K562 (cell line): Measurements from ENCODE around the gene BIRC6. TPM values are rescaled to one million over a fixed set of nuclear protein-coding genes. Genes with fewer than 3 reads are reported as not detected.

ENCODE experiments used
- ESRRB ChIP-seq: fragments of 250-450 bp; sonication (Bioruptor Pico); IDR thresholded peaks from 2 replicates; pipeline ENCODE4 v1.5.0; 2020; ENCODE audit warnings: mild to moderate bottlenecking, moderate library complexity, borderline replicate concordance
- PHF20 ChIP-seq: fragments of 450-650 bp; IDR thresholded peaks from 2 replicates; pipeline ENCODE4 v1.6.1; 2018; ENCODE audit not compliant: partially characterized antibody
- RAD21 ChIP-seq, 2 experiments: fragments of 250-450 bp in 1 of 2; fragments of 450-650 bp in 1 of 2; sonication (Bioruptor Pico) in 1 of 2; formaldehyde crosslinking in 1 of 2; IDR thresholded peaks in 1 of 2; conservative IDR thresholded peaks in 1 of 2; 2 replicates each; pipeline versions ENCODE4 v1.4.0 to v1.8.0; 2020 to 2022; ENCODE audit warnings: mild to moderate bottlenecking in 2 of 2, moderate library complexity in 1 of 2
- ZSCAN29 ChIP-seq: fragments of 450-650 bp; IDR thresholded peaks from 2 replicates; pipeline ENCODE4 v1.6.1; 2017
- polyA plus RNA-seq, 8 experiments: library from polyadenylated mRNA; depleted of rRNA in 4 of 8; stranded (reverse) in 5 of 8; unstranded in 3 of 8; fragments of >200 nt; fragmentation: Nextera tagmentation in 2 of 8; fragmentation: Illumina TruSeq in 1 of 8; extraction: Ambion mirVana in 2 of 8; extraction: Trizol in 1 of 8; gene quantifications; 2 replicates each; pipeline versions ENCODE4 v1.2.1 to v1.2.3, GENCODE V29; 2011 to 2014; ENCODE audit warnings: inconsistent platforms in 1 of 8, missing spikeins in 1 of 8
- total RNA-seq, 7 experiments: library from RNA; depleted of rRNA in 6 of 7; stranded (reverse); fragments of >200 nt in 6 of 7; fragmentation: Illumina TruSeq in 2 of 7; extraction: Trizol in 2 of 7; gene quantifications; 2 replicates each; pipeline versions ENCODE4 v1.2.1 to v1.2.3, GENCODE V29; 2011 to 2021; ENCODE audit warnings: low replicate concordance in 1 of 7
- TF ChIP-seq, protein P1 (sequence below): fragments of 450-650 bp; IDR thresholded peaks from 2 replicates; pipeline ENCODE4 v1.6.1; 2016; ENCODE audit warnings: mild to moderate bottlenecking, moderate library complexity
- TF ChIP-seq, protein P2 (sequence below): IDR thresholded peaks from 2 replicates; pipeline ENCODE4 v1.6.1; 2011; ENCODE audit not compliant: insufficient read length; ENCODE audit errors: extremely low read depth

BIRC6 gene
- total and polyA plus RNA-seq, 9 of the 15 experiments (the other 6 are each of a cell fraction or from before 2014, with no cell fraction given), result 18.8 to 110 (median 49.8) TPM

GRCh38 chr2:32402091-32402490 lies 45.3 kb downstream of the BIRC6 start (continued):
- TF ChIP-seq, protein P1, sequence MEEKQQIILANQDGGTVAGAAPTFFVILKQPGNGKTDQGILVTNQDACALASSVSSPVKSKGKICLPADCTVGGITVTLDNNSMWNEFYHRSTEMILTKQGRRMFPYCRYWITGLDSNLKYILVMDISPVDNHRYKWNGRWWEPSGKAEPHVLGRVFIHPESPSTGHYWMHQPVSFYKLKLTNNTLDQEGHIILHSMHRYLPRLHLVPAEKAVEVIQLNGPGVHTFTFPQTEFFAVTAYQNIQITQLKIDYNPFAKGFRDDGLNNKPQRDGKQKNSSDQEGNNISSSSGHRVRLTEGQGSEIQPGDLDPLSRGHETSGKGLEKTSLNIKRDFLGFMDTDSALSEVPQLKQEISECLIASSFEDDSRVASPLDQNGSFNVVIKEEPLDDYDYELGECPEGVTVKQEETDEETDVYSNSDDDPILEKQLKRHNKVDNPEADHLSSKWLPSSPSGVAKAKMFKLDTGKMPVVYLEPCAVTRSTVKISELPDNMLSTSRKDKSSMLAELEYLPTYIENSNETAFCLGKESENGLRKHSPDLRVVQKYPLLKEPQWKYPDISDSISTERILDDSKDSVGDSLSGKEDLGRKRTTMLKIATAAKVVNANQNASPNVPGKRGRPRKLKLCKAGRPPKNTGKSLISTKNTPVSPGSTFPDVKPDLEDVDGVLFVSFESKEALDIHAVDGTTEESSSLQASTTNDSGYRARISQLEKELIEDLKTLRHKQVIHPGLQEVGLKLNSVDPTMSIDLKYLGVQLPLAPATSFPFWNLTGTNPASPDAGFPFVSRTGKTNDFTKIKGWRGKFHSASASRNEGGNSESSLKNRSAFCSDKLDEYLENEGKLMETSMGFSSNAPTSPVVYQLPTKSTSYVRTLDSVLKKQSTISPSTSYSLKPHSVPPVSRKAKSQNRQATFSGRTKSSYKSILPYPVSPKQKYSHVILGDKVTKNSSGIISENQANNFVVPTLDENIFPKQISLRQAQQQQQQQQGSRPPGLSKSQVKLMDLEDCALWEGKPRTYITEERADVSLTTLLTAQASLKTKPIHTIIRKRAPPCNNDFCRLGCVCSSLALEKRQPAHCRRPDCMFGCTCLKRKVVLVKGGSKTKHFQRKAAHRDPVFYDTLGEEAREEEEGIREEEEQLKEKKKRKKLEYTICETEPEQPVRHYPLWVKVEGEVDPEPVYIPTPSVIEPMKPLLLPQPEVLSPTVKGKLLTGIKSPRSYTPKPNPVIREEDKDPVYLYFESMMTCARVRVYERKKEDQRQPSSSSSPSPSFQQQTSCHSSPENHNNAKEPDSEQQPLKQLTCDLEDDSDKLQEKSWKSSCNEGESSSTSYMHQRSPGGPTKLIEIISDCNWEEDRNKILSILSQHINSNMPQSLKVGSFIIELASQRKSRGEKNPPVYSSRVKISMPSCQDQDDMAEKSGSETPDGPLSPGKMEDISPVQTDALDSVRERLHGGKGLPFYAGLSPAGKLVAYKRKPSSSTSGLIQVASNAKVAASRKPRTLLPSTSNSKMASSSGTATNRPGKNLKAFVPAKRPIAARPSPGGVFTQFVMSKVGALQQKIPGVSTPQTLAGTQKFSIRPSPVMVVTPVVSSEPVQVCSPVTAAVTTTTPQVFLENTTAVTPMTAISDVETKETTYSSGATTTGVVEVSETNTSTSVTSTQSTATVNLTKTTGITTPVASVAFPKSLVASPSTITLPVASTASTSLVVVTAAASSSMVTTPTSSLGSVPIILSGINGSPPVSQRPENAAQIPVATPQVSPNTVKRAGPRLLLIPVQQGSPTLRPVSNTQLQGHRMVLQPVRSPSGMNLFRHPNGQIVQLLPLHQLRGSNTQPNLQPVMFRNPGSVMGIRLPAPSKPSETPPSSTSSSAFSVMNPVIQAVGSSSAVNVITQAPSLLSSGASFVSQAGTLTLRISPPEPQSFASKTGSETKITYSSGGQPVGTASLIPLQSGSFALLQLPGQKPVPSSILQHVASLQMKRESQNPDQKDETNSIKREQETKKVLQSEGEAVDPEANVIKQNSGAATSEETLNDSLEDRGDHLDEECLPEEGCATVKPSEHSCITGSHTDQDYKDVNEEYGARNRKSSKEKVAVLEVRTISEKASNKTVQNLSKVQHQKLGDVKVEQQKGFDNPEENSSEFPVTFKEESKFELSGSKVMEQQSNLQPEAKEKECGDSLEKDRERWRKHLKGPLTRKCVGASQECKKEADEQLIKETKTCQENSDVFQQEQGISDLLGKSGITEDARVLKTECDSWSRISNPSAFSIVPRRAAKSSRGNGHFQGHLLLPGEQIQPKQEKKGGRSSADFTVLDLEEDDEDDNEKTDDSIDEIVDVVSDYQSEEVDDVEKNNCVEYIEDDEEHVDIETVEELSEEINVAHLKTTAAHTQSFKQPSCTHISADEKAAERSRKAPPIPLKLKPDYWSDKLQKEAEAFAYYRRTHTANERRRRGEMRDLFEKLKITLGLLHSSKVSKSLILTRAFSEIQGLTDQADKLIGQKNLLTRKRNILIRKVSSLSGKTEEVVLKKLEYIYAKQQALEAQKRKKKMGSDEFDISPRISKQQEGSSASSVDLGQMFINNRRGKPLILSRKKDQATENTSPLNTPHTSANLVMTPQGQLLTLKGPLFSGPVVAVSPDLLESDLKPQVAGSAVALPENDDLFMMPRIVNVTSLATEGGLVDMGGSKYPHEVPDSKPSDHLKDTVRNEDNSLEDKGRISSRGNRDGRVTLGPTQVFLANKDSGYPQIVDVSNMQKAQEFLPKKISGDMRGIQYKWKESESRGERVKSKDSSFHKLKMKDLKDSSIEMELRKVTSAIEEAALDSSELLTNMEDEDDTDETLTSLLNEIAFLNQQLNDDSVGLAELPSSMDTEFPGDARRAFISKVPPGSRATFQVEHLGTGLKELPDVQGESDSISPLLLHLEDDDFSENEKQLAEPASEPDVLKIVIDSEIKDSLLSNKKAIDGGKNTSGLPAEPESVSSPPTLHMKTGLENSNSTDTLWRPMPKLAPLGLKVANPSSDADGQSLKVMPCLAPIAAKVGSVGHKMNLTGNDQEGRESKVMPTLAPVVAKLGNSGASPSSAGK, result no peak
- TF ChIP-seq PHF20 (no peak), ZSCAN29 (no peak), ESRRB (CRISPR knock-in tag) (no peak), RAD21 (CRISPR knock-in tag; conservative IDR thresholded peaks at IDR 0.05 in 1 of 2, IDR thresholded peaks at IDR 0.05 in 1 of 2) (no peak)
- TF ChIP-seq, protein P2, sequence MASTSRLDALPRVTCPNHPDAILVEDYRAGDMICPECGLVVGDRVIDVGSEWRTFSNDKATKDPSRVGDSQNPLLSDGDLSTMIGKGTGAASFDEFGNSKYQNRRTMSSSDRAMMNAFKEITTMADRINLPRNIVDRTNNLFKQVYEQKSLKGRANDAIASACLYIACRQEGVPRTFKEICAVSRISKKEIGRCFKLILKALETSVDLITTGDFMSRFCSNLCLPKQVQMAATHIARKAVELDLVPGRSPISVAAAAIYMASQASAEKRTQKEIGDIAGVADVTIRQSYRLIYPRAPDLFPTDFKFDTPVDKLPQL, result no peak
